HK-2 (cell line): ENCODE data around the gene NT5C1B.

Experiments
- DNase-seq: peaks from one replicate; pipeline ENCODE4 v3.0.0-alpha.2; 2018; ENCODE audit not compliant: unreplicated experiment

NT5C1B gene

DNA sequence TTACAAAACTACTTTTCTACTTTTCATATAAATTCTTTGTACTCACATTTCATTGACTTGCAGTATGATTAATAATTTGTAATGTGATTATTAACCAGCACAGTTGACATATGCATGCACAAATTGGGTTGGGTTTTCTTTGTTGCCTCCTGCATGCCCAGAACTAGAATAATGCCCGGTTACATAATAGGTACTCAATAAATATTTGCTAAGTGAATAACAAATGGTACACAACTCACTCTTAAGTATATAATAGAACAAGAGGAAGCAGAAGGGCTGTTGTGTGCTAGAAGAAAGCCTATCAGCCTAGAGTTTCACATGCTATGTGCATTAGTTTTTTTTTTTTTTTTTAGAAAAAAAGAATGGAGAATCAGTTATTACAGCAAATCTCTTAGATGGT lies 38.2 kb downstream of the NT5C1B start:
- DNase-seq, result no peak

DNA sequence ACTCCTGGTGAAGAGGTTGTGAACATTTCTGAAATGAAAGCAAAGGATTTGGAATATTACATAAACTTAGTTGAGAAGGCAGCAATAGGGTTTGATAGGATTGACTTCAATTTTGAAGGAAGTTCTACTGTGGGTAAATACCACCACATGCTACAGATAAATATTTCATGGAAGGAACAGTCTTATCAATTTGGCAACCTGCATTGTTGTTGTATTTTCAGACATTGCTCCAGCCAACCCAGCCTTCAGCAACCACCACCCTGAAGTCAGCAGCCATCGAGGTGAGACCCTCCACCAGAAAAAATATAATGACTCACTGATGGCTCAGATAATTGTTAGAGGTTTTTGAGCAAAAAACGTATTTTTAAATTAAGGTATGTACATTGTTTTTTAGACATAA lies 38.9 kb downstream of the NT5C1B start:
- no peak for DNase-seq

DNA sequence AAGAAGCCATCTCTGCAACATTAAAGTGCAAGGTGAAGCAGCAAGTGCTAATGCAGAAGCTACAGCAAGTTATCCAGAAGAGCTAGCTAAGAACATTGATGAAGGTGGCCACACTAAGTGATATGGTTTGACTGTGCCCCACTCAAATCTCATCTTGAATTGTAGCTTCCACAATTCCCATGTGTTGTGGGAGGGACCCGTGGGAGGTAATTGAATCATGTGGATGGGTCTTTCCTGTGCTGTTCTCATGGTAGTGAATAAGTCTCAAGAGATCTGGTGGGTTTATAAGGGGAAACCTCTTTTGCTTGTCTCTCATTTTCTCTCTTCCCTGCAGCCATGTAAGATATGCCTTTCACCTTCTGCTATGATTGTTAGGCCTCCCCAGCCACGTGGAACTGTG lies 40.3 kb downstream of the NT5C1B start:
- DNase-seq, result no peak

DNA sequence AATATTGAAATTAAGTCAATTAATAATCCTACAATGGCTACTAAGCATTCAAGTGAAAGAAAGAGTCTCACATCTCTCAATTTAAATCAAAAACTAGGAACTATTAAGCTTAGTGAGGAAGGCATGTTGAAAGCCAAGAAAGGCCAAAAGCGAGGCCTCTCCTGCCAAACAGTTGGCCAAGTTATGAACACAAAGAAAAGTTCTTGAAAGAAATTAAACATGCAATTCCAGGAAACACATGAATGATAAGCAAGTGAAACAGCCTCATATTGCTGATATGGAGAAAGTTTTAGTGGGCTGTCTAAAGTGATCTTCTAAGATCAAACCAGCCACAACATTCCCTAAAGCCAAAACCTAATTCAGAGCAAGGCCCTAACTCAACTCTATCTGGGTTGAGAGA lies 40.7 kb downstream of the NT5C1B start:
- DNase-seq, result no peak

DNA sequence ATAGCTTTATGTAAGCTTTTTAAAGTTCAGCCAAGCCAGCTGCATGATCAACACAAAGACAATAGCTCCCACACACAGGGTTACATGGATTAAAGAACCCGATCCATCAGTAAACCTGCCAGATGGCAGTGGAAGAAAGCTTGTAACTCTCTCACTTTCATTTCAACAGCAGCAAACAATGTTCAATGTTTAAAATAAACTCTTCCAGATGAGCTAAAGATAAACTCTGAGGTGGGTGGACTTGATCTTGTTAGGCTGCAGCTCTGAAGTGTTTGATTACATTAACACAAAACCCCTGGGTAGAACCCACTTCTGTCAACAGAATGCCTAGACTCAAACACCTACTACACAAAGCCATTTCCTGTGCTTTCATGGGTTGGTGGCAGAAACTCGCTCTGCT lies 42.8 kb downstream of the NT5C1B start:
- no peak for DNase-seq

DNA sequence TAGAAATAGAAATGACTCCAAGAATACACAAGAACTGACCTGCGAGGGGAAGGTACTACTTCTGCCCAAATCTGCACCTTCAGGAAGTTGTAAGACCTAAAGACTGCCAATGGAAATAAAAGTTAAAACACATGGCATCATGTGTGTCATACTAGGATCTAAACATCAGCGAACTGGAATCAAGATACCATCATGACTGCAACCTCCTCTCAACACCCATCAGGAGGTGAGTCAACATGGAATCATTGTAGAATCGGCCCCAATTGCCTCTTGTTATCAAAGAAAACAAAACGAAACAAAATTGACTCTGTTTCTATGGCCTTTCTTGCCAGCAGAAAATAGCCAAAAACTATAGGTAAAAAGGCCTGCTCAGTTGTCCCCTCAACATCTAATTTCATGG lies 44.0 kb downstream of the NT5C1B start:
- DNase-seq, result no peak

DNA sequence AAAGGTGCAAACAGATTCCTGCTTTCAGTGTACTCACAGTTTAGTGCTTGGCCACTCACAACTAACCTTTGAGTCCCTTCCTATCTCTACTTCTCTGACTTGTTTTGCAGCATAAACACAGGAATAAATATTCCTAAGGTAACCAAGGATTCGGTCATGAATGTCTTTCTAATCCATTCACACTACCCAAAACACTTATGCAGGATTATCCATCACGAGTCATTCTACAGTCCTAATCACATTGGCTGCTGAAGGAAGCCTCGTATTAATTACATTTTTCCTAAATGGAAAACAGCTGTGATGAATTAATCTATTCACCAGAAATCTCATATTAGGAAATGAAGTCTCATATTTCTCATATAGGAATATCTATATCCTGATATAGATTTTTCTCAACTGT lies 45.2 kb downstream of the NT5C1B start:
- no peak for DNase-seq

DNA sequence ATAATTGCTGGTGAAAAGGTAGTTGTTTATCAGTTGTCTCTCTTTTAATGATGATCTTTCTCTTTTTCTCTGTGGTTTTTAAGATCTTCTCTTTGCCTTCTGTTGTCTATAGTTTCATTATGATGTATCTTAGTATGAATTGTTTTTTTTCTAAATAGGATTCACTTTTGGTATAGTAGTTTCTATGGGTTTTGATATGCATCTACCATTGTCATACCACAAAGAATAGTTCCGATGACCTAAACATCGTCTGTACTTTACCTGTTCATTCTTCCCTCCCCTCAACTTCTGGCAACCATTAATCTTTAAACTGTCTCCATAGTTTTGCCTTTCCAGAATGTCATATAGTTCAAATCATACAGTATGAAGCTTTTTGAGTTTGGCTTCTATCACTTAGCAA lies 48.5 kb downstream of the NT5C1B start:
- DNase-seq, result no peak

DNA sequence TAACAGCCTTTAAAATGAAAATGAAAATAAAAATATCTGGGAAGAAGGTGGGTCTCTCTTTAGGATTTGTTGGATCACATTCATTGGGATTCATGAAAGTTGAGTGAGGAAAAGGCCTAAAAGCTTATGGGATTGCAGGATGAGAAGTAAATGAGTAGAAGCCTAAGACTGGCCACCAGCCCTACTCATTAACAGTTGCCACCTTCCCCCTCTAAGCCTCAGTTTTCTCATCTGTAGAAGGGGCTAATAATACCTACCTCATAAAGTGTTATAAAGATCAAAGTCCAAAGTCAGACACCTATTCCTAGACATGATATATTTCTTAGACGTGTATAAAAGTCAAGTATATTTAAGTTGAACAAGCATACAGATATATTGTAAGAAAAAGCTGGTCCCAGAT lies 52.7 kb downstream of the NT5C1B start:
- DNase-seq, result no peak

DNA sequence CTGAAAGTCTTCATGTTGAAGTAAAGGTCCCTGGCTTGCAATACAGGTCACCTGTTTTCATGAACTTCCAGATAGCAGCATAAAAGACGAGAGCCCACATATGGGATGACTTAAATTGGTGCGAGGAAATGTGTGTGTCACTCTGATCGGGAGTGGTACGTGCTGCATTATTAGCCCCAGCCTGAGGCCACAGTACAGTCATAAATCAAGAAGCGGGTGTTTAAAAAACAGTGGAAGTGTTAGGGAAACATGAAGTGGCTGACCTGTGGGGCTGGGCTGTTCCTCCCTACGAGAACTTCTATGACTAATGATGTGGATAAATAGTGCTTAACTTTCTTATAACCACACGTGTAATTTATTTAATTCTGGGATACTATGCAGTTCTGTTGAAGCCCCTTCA lies 53.3 kb downstream of the NT5C1B start:
- DNase-seq, result no peak

DNA sequence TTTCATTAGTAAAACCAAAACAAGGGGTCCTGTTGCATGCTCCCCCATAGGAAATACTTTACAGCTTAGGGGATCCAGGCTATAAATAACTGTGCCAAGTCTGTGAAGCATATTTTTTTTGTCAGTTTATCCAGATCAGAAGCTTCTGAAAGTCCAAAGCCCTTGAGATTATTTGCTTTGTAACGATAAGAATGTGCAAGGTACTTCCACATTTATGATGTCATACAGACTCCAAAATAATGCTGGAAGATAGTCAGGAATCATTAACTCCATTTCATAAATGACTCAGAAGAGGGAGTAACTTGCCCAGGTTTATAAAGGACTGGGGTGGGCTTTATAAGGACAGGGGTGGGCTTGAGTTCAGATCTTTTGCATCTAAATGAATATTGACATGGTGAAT lies 58.2 kb downstream of the NT5C1B start:
- no peak for DNase-seq

DNA sequence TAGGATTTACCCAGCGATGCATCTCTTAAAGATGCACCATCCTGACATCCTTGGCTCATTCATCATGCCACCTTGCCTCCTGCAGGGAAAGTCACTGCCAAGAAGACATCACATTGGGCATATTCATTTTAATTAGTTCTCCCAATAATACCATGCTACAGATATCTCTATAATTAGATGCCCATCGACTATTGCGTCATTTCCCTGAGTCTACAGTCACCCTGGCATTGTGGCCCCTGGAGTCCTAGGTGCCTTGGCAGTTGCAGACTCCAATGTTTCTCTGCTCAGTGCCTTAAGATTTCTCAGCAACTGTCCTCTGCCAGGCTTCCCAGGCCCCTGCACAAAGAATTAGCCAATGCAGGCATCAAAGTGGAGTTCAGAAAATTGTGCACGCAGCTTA lies 61.5 kb downstream of the NT5C1B start:
- DNase-seq, result no peak

DNA sequence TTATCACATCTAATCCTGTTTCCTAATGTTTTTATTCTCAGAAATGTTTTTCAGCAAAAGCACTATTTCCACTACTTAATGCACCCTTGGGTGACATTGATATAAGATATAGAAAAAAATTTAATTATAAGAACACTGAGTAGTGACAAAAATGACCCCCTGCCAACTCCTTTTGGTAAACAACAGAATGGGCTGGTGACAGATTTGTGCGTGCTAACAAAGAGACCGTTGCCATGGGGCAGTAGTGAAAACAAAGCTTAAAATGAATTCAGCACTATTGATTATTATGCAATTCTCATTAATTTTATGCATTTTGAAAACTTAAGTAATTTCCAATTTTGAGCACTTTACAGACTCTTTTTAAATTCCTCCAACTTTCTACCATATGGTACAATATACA lies 62.0 kb downstream of the NT5C1B start:
- DNase-seq, result no peak

DNA sequence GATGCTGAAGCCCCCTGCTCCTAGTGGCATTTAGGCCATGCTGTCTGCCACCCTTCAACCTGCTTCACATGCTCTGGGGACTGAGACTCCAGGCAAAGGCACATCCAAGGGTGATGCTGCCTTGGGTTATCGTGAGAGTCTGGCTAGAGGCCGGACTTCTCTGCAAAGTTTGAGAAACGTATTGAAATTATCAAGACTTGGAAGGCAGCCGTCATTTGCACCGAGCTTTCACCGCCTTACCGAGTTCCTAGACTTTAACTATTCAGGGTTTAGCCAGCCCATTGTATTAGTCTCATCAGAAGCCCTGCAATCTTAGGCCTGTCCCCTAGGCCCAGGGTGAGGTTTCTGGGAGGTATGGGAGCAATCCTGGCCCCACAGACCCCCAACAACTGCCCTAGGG lies 62.9 kb downstream of the NT5C1B start:
- no peak for DNase-seq

DNA sequence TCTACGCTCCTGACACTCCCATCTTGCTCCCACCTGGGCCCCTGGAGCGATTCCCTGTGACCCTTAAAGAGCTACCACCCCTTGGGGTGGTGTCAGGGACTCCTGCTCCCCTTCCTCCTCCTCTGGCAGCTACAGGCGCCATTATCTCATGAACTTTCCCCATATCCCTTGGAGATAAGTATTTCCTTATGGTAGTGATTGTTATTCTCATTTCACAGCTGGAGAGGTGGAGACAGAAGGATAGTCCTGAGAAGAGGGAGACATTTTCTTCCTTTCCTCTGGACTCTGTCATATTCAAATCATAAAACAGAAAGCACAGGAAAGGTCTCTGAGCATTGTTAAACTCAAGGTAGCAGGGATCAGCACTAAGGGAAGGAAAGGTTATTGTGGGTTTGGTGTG lies 63.5 kb downstream of the NT5C1B start:
- DNase-seq, result no peak

DNA sequence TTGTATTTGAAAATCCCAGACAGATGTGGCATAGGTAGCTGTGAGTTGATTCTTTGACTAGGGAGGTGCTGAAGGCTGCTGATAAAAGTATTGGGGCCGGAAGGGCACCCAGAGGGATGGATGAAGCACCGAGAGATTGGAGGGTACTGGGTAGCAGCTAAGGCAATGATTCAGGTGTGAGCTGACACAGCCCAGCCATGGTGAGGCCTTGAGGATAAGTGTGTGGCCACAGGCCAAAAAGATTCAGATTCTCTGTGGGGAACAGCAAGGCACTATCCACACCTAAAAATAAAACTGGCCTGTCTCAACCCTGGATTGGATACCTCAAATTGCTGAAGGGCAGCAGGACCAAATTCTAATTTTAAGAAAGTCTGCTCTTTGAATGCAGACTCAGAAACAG lies 64.1 kb downstream of the NT5C1B start:
- DNase-seq, result no peak

DNA sequence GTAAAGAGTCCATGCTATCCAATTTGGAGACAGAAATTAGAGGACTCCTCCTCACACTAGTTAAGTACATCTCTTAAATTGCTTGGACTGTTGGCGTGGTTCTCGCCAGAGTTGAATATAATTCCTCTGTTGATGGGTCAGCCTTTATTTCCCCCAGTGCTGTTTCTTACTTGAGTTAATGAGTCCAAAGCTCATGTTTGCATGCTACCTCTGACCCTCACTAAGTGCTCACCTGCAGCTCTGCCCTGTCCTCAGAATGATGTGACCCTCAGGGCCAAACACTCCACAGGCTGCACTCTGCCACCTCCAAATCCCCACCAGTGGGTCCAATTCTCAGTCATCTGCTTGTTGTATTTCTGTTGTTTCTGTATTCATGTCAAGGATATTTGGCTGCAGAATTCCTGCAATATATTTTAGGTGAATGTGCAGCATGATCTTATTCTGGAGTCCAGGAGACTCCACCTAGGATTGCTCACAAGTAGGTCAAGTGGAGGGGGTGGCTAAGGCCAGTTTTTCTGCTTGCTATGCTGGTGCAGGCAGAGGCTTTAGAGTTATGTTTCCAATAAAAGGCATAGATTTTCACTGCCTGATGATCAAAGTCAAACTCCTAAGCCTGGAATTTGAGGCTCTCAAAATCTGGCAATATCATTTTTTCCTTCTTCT lies 66.8 kb downstream of the NT5C1B start:
- no peak for DNase-seq

DNA sequence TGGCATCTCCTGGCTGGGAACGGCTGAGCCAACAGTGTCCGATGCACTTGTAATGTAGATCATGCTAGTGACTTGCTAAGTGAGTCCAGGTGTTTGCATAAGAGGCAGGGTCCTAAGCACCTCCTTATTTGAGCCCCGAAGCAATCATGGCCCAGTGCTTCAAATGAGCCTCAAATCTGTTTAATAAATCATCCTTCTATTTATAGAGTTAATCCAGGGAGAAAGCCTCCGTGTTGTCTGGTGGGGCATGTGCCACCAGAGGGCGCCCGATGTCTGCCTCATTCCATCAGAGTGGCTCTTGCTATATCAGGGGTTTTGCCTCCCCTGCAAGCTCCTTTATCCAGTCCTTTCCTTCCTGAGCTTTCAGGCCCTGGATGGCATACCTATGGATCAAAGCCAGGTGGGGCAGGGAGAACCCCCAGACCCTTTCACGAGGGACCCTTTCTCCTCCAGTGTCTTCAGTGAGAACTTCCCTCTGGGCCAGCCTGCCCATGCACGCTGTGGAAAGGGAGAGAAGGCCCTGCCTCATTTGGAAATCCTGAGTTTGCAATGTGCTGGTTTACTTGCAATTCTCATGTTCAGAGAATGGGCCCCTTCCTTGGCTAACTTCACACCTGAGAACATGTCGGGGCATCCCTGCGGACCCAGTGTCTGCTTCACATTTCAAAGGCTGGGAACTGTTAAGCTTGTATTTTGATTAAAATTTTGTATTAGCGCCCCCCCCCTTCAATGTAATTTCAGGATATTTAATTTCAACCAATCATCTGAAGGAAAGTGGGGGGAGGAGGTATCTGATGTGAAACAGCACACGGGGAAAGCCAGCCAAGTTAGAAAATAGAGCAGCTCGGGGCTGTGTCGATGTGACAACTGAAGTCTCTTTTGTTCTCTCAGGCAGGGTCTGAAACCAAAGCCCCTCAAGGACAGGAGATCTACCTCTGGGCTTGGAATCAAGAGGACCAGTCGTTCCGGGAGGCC lies 68.6 kb downstream of the NT5C1B start:
- DNase-seq, result peak; percentile 68

DNA sequence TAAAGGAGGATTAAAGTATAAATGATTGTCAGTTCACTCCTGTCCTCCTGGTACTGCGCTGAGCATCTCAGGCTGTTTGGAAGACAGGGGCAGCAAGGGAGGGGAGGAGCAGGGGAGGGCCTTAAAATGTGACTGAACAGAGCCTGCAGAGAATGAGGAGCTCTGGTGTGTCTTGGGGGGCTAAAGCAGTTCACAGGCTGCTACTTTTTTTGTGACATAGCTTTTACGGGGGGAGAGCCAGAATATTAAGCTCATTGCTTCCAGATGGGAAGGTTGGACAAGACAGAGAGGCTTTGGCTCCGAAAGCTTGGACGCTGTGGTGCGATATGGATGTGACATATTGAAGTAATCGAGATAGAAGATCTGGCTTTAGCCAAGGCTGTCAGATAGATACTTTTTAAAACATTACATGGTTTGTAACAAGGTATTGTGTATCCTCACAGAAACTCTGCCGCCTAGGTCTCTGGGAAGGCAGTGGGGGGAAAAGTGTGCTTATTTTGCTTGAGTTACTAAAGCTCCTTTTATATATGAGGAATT lies 69.4 kb downstream of the NT5C1B start:
- DNase-seq, result no peak

DNA sequence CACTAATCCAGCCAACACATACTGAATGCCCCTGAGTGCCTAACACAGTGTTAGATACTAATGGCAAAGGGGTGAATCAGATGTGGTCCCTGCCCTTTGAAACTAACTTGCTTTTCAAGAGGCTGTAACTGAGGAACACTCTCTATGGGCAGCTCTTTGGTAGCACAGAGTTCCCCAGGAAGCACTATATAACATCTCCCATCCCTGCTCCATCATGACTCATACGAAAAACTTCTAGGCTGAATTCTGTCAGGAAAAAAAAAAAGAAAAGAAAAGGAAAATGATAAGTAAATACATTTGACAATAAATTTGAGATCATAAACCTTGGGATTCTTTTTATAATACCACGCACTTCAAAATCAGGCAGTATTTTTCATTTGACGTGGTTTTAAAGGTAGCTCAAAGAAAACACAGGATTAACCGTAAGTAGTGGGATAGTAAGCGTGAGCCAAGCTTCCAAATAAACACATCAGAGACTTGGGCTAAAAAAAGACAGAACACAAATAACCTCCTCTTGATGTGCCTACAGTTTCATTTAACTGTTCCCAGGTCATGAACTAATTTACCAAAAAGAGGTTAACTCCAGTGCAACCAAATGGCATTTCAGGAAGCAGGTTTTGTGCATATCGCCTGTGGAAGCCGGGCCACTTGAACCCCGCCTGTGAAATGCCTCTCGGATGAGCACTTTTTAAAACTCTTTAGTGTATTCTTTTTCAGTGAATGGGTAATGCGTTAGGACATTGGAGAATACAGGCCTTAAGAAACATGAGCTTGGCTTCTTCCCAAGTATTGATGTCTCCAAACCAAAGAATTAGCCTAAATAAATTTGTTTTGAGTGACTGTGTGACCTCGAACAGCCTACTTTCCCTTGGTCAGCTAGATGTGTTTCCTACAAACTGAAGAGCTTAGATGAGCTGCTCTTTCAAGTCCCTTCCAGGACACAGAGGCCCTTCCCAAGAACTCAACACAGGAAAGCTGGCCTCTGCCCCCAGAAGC lies 71.0 kb downstream of the NT5C1B start:
- DNase-seq, result no peak

DNA sequence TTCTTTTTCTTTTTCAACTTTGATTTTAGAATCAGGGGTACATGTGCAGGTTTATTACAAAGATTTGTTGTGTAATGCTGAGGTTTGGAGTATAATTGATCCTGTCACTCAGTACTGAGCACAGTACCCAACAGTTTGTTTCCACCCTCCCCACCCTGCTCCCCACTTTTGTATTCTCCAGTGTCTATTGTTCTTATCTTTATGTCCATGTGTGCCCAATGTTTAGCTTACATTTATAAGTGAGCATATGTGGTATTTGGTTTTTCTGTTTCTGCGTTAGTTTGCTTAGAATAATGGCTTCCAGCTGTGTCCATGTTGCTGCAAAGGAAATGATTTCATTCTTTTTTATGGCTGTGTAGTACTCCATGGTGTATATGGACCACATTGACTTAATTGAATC lies 72.0 kb downstream of the NT5C1B start:
- DNase-seq, result no peak

DNA sequence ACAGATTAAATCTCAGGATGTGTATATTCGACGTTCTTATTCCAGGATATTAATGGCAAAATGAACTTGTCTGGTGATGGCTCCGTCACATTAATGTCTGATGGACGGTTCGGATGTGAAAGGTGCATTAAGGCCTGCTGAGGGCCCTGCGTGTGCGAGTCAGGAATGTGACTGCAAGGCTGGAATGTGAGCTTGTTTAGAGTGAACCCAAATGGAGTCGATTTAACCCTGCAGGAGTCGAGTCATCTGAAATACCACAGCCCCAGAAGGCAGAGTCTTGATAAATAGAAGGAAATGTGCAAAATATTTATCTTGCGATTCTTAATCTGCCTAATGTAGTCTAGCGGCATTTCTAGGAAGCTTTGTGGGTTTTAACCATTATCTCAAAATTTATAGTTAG lies 73.3 kb downstream of the NT5C1B start:
- DNase-seq, result no peak
